Parathyroid adenoma (tissue), 2 donors: Measurements from ENCODE around the gene GPR107.

Experiments used
- H2AFZ ChIP-seq: fragments of 300-600 bp; sonication (generic); one replicate; pipeline ENCODE4 v1.7.0; 2017; ENCODE audit warnings: antibody characterized with exemption, mild to moderate bottlenecking
- H3K27ac ChIP-seq: fragments of 300-600 bp; sonication (generic); one replicate; pipeline ENCODE4 v1.7.0; 2017
- H3K27me3 ChIP-seq: fragments of 300-600 bp; sonication (generic); one replicate; pipeline ENCODE4 v1.7.0; 2017; ENCODE audit warnings: low read length; ENCODE audit not compliant: control insufficient read depth, insufficient read depth
- H3K36me3 ChIP-seq: fragments of 300-600 bp; sonication (generic); one replicate; pipeline ENCODE4 v1.7.0; 2017; ENCODE audit warnings: low read length; ENCODE audit not compliant: control insufficient read depth, insufficient read depth
- H3K4me1 ChIP-seq: fragments of 300-600 bp; sonication (generic); one replicate; pipeline ENCODE4 v1.7.0; 2017; ENCODE audit warnings: control low read depth
- H3K4me2 ChIP-seq: fragments of 300-600 bp; sonication (generic); one replicate; pipeline ENCODE4 v1.7.0; 2017; ENCODE audit warnings: low read length
- H3K4me3 ChIP-seq: fragments of 300-600 bp; sonication (generic); one replicate; pipeline ENCODE4 v1.7.0; 2017; ENCODE audit warnings: low read depth, low read length
- H3K79me2 ChIP-seq: fragments of 300-600 bp; sonication (generic); one replicate; pipeline ENCODE4 v1.7.0; 2017; ENCODE audit warnings: control low read depth
- H3K9ac ChIP-seq: fragments of 300-600 bp; sonication (generic); one replicate; pipeline ENCODE4 v1.7.0; 2017; ENCODE audit warnings: mild to moderate bottlenecking
- H3K9me3 ChIP-seq: fragments of 300-600 bp; sonication (generic); one replicate; pipeline ENCODE4 v1.7.0; 2017; ENCODE audit warnings: low read length; ENCODE audit not compliant: control insufficient read depth
- CTCF ChIP-seq: fragments of 300-600 bp; sonication (generic); IDR thresholded peaks from one replicate; pipeline ENCODE4 v1.7.0; 2017; ENCODE audit warnings: antibody characterized with exemption, mild to moderate bottlenecking
- donor health status: primary hyperparathyroidism.

Gene GPR107

GRCh38 chr9:130023144-130023787 lies 30.4 kb upstream of the GPR107 start:
- no peaks in the 10 kb centered on the region for H3K9me3 ChIP-seq
- no peak overlapping the region for H3K4me2 ChIP-seq
- H3K4me1 ChIP-seq, result no peaks in the 10 kb centered on the region
- H3K79me2 ChIP-seq, result peaks cover 12% of the 10 kb centered on the region
- no peaks in the 10 kb centered on the region for H3K27me3 ChIP-seq
- TF ChIP-seq CTCF, result no peak
- no peak overlapping the region for H2AFZ ChIP-seq
- H3K9ac ChIP-seq, result no peak overlapping the region
- H3K27ac ChIP-seq, result no peak overlapping the region
- H3K36me3 ChIP-seq, result no peaks in the 10 kb centered on the region
- no peak overlapping the region for H3K4me3 ChIP-seq

GRCh38 chr9:130023994-130024596 lies 29.6 kb upstream of the GPR107 start:
- Histone ChIP-seq H3K27ac (no peak overlapping the region), H3K4me3 (no peak overlapping the region), H3K79me2 (peaks cover 12% of the 10 kb centered on the region), H3K9ac (no peak overlapping the region), H2AFZ (no peak overlapping the region), H3K27me3 (no peaks in the 10 kb centered on the region), H3K4me1 (no peaks in the 10 kb centered on the region), H3K4me2 (no peak overlapping the region), H3K36me3 (no peaks in the 10 kb centered on the region), H3K9me3 (no peaks in the 10 kb centered on the region)
- no peak for TF ChIP-seq CTCF

- Histone ChIP-seq H3K9me3 (no peaks in the 10 kb centered on the region), H3K79me2 (peaks cover 14% of the 10 kb centered on the region), H3K9ac (no peak overlapping the region), H3K27me3 (no peaks in the 10 kb centered on the region), H3K4me3 (no peak overlapping the region), H2AFZ (no peak overlapping the region), H3K27ac (no peak overlapping the region), H3K36me3 (no peaks in the 10 kb centered on the region), H3K4me1 (no peaks in the 10 kb centered on the region), H3K4me2 (no peak overlapping the region)
- no peak for TF ChIP-seq CTCF
These were observed 29.1 kb upstream of the GPR107 start for GRCh38 chr9:130024597-130024994.

- H3K4me3 ChIP-seq, result no peak overlapping the region
- no peak overlapping the region for H2AFZ ChIP-seq
- H3K79me2 ChIP-seq, result peaks cover 29% of the 10 kb centered on the region
- no peak overlapping the region for H3K9ac ChIP-seq
- no peaks in the 10 kb centered on the region for H3K9me3 ChIP-seq
- no peak overlapping the region for H3K27ac ChIP-seq
- no peaks in the 10 kb centered on the region for H3K4me1 ChIP-seq
- no peaks in the 10 kb centered on the region for H3K36me3 ChIP-seq
- H3K27me3 ChIP-seq, result no peaks in the 10 kb centered on the region
- no peak for TF ChIP-seq CTCF
- no peak overlapping the region for H3K4me2 ChIP-seq
These were observed 26.9 kb upstream of the GPR107 start for GRCh38 chr9:130026583-130027340.
